ENCODE data around the gene TPCN2.
A peak's percentile ranks its signal among the peaks of the same experiment; 100 is the strongest.

TPCN2 gene

DNA sequence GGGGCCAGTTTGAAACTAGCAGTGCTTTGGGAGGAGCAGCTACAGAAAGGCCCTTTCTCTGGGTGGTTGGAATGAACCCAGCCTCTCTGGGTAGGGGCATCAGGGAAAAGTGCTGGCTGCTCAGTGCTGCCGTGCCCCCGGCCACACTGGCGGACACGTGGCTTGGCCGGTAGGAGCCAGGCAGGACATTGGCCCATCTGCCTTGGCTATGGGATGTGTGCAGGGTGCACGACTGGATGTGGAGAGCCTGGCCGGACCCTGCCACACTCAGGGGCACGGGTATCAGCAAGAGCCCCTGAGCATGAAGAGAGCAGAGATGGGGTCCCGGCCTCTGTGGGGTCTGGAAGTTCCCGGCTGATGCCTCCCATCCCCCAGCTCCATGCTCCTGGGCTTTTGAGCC, 46.6 kb downstream of the TPCN2 start:
- no peak for DNase-seq

DNA sequence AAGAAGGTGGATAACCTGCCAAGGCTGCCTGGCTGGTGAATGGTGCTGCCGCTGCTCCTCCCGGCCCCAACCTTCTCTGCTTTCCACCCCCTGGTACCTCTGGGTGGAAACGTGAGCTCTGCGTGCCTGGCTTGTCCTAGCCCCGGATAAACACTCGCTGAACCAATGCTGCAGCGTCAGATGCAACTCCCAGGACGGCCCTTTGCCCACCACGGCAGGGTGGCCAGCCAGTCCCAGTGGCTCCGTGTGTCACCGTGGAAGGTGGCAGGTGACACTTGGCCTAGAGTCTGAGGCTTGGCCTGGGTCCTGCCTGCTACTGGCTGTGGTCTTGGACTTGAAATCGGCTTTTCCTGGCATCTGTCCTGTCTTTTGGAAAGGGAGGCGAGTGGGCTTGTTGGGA, 47.7 kb downstream of the TPCN2 start:
- no peak for DNase-seq

DNA sequence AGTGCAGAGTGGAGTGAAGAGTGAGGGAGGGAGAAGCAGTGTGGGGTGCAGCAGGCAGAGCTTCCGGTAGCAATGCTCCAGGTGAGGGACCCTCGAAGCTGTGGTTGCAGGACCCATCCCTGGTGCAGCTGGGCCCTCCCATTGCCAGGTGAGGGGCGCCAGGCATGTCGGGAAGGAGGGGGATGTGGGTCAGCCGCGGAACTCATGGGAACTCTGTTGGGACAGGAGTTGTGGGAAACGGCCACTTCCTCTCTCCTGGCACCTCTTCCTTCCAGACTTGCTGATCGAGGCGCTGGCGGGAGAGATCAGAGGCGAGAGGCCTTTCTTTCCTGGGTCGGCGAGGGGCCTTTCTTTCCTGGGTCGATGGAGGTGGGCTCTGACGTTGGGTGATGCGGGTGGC, 48.5 kb downstream of the TPCN2 start:
- DNase-seq: no peak

DNA sequence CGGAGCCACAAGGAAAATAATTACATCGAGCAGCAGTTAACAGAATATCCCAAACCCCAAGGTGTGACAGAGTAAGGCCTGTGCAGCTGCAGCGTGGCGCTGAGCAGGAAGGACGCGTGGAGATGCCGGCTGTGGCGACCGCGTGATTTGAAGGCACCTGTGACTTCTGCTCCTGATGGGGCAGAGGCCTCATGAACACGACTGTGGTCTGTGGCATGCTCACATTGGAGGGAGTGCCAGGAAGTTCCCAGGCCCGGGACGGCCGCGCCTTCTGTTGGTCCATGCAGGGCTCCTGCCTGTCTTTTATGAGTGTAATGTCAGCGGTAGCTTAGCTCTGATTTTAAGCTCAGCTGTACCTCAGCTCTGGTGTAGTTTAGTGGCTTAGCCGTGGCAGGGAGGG, 50.4 kb downstream of the TPCN2 start:
- no peak for DNase-seq

DNA sequence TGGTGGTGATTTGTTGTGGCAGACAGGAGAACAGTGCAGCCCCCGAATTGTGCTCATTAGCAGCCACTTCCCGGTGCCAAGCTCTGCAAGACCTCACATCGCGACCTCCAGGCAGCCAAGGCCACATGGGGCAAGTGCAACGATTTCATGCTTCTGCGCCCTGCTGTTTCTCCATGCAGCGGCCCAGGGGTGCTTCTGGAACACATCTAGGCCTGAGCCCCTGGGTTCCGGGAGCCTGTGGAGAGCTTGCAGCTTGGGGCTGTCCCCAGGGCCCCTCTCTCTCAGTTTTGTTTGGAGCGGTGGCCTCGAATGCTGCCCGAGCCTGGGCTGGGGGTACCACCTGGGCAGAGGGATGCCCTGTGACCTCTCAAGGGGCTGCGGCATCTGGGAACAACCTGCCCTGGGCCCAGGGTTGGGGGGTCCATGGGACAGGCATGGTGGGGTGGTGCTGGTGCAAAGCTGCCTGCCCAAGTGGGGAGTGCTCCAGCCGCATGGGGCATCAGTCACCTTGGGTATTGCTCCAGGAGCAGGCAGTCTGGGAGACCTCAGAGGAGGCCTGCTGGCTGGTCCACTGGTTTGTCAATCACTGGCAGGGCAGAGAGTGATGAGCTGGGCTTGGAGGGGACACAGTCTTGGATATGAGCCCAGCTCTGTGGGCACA, 51.9 kb downstream of the TPCN2 start:
- DNase-seq: no peak

DNA sequence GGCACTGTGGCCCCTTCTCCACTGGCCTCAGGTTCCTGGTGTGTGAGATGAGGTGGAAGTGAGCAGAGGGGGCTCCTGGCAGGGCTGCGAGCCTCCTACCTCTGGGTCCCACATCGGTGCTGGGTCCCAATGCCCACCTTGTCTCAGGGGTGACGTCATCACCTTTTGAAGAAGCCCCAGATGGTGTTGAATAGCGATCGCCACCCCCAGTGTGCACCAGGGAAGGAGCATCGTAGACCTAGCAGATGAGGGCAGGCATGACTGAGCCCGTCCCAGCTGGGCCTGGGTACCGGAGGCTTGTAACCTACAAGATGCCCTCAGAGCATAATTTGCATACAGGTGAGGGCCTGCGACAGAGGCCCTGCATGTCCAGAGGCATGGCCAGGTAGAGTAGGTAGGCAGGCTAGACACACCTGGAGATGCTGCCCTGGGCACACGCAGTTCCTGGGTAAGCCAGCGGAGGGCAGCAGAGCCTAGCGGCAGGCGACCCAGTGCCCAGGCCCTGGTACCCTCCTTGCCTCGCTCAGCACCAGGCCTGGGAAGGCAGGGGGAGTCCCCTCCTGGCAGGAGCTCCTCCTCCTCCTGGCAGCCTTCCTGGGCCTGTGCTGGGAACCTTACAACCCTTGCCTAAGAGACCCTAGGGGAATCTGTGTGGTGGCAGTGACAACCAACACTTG, 52.5 kb downstream of the TPCN2 start:
- DNase-seq: peak; percentile 89

DNA sequence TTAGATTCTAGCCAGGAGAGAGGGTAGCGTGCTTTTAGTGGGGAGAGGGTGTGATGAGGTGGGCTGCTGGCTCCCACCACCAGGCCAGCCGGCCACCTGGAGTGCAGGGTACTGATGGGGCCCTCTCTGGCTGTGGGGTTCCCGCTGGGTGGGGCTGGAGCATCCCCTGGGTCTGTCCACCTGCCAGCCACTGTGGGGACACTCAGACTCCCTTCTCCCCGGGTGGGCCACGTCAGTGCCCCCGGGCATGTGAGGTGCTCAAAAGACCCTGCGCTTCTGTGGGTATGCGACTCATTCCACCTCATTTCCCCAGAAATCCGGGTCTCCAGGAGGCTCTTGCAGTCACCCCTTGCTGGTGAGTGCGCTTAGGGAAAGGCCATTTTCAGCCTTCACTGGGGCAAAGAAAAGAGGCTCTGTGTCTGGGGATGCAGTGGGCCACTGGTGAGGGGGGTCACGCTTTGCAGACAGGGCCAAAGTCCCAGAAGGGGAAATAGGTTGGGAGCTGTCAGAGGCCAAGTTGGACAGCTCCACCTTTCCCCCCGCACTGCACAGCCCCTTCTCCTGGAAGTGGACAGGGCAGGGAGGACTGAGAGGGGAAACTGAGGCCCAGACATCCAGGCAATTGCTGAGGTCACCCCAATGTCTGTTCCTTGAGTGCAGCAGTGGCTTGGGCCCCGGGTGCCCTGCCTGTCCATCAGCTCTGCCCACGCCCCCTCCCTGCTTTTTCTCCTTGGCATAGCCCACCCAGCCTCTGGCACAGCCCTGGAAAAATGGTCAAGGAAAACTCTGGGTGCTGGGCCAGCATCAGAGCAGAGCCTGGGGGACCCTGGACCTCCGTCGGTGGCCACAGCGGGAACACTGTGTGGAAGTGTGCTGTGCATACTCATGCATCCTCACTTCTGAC, 53.3 kb downstream of the TPCN2 start:
- DNase-seq: no peak

DNA sequence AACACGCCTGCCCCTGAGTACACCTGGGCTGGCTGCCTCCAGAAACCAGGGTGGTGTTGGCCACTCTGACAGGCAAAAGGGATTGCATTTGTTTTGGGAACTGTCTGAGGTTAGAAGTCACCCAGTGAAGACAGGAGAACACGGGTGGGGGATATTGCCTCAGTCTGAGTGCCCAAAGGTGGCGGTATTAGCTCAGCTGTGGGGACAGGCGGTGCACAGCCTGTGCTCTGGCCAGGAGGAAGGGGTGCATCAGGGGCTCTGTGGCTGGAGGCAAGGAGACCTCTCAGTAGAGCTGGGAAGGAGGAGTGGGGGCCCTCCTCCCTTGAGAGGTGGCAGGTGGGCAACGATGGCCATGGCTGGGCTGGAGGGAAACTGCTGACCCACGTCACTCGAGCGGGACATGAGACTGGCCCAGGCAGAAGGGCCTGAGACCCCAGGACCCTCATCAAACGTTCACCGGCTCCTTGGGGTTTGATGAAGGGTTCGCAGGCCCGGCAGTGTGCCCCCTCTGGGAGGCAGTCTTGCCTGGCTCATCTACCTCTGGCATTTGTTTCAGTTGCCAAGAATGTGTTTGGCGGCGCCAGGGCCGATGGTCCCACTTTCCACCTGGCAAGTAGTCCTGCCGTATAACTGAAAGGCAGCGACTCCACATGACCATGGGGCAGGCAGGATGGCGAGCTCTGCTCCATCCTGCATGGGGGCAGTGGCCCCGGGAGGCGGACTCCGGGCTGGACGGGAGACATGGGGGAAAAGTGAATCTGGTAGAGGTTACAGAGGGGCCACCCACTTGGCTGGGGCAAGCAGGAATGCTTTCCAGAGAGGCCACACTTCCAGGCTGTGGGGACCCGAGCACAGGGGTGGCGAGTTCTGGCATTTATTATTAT, 54.2 kb downstream of the TPCN2 start:
- peak; percentile 63 for DNase-seq

DNA sequence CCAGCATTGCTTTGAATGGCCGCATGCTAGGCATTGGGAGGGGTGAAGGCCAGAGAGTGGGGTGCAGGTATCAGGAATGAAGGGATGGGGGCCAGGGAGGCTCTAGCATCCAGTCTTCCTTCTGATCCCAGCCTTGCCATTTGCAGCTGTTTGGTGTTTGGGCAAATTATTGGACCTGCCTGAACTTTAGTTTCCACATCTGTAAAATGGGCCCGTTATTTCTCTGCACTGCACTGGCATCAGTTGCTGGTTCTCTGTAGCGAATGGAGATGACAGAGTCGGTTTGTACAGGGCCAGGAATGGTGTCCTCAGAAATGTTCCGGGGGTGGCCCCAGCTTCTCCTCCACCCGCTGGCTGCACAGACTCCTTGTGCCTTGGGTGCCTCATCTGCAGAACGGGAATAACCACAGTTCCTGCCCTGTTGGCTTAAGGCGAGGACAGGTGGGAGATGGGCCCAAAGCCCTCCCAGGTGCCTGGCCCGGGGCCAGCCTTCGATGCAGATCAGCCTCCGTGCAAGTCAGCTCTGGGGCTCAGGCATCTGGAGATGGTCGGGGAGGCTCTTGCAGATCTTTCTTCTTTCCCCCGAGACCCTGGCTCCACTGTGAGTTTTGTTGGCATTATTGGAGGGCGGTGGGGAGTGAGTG, 55.6 kb downstream of the TPCN2 start:
- DNase-seq: no peak

DNA sequence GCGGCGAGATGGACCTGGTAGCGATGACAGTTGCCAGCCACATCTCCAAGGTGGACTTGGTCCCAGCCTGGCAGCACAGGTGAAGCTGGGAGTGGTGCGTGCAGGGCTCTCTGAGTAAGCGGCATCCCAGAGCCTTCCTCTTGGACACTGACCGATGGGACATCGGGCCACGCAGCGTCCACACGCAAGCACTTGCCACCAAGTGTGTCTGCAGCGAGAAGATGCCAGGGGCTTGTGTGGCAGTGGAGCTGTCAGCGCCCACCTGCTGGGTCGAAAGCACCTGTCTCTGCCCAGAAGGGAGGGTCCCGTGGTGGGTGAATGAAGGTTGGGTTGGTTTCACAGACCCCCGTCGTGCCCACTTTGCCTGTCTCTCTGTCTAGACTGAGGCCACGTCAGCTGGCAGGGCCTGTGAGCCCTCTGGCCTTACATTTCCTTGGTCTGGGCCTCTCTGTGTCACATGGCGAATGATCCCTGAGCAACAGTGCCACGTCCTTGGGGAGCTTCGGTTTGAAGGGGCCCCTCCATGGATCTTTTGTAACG, 56.2 kb downstream of the TPCN2 start:
- no peak for DNase-seq

DNA sequence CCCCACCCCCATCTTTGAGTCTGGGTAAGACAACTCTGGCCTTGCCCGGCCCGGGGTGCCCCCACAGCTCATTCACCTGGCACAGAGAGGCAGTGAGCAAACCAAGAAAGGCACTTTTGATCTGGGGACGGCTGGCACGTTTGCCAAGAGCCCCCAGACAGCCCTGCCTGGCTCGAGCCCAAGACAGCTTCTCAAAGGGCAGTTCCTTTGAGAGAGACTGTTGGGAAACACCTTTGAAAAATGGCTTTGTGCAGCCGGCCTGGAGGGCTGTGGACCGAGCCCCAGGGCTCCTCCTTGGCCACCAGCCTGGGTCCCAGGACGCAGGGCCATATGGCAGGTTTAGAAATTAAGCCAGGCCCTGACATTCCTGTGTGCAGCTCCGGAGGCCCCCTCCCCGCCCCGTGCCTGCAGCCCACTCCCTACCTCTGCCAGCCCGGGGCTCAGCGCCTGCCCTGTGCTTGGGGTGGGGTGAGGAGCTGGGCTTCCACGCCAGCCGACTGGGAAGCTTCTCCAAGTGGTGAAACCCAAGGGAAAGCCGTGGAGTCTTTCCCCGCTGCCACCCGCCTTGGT, 56.8 kb downstream of the TPCN2 start:
- DNase-seq: peak; percentile 21

DNA sequence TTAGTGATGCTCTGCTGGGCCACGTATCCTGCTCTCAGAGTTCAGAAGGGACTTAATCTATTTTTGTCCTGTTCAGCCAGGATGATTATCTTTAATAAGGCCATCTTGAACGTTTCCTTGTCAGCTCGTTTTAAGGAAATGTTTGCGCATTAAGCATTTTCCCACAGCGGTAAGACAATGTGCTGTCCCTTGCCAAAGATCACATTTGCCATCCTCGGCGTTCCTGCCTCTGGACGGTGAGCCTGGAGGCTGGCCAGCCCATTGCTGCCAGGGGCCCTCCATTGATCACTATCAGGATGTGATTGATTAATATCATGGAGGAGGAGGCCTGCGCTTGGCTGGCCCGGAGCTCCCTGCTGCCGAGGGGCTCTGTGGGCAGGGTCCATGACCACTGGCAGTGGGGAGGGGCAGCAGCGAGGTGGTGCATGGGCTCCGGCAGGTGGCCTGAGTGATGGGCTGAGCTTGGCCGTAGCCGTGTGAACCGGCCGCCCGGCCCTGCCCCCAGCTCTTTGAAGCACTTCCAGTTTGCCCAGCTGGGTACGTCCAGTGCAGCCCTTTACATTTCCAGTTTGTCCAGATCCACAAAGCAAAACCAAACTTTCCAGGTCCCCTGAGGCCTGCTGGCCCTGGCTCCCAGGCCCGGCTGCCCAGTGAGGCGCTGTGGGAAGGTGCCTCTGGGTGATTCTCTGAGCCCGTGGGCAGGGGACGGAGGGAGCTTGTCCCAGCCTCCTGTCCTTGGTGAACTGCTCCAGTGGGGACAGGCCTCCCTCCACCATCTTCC, 57.5 kb downstream of the TPCN2 start:
- peak; percentile 24 for DNase-seq

DNA sequence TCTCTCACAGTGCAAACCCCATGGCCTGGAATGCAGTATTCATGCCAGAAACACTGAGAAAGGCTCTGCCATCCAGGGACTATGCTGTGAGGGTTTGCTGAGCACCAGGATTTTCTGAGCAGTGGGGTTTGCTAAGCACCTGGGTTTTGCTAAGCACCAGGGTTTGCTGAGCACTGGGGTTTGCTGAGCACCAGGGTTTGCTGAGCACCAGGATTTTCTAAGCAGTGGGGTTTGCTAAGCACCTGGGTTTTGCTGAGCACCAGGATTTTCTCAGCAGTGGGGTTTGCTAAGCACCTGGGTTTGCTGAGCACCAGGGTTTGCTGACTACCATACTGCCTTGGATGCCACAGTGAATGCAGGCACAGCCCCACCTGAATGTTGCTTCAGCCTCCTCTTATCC, 58.7 kb downstream of the TPCN2 start:
- no peak for DNase-seq

DNA sequence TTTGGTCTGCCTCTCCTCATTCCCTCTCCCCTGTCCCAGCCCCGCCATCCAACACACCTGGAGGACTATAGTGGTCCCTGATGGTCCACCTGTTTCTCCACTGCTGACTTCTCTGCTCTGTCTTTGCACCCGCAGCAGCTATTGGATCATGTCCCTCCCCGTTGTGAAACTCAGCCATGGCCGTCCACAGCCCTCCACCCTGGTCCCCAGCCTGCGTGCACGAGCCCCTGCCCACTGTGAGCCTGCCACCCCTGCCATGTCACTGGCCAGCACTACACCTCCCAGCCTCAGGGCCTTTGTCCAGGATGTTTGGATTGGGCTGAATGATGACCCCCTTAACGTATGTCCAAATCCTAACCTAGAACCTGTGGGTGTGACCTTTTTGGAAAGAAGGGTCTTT, 59.3 kb downstream of the TPCN2 start:
- no peak for DNase-seq

DNA sequence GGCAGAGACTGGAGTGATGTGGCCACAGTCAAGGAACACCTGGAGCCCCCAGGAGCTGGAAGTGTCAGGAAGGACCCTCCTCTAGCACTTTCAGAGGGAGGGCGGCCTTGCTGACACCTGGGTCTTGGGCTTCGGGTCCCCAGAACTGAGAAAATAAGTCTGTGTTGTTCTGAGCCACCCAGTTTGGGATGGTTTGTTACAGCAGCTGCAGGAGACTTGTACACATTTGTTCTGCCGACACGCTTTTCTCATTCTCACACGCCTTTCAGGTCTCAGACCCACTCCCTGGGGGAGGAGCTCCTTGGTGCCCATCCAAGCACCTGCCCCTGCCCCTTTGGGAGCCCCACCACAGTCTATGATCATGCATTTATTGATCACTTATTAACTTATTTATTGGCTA, 59.8 kb downstream of the TPCN2 start:
- DNase-seq: no peak

DNA sequence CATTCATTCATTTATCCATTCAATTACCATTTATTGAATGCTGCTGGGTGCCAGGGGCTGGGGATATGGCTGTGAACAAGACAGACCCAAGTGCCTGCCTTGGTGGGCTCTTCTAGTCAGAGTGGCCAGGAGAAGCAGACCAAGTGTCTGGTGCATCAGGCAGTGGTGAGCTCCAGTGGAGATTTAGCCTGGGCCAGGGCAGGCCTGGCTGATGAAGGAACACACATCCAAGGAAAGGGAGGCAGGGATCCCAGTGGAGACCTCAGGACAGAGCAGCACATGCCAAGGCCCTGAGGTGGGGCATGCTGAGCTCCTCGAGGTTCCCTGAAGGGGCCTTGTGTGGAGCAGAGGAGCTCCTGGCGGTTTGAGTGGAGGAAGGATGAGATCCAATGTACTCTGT, 60.4 kb downstream of the TPCN2 start:
- DNase-seq: no peak

DNA sequence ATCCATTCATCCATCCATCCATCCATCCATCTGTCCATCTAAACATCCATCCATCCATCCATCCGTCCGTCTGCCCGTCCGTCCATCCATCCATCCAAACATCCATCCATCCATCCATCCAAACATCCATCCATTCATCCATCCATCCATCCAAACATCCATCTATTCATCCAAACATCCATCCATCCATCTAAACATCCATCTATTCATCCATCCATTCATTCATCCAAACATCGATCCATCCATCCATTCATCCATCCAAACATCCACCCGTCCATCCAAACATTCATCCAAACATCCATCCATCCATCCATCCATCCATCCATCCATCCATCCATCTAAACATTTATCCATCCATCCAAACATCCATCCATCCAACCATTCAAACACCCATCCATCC, 61.7 kb downstream of the TPCN2 start:
- no peak for DNase-seq

DNA sequence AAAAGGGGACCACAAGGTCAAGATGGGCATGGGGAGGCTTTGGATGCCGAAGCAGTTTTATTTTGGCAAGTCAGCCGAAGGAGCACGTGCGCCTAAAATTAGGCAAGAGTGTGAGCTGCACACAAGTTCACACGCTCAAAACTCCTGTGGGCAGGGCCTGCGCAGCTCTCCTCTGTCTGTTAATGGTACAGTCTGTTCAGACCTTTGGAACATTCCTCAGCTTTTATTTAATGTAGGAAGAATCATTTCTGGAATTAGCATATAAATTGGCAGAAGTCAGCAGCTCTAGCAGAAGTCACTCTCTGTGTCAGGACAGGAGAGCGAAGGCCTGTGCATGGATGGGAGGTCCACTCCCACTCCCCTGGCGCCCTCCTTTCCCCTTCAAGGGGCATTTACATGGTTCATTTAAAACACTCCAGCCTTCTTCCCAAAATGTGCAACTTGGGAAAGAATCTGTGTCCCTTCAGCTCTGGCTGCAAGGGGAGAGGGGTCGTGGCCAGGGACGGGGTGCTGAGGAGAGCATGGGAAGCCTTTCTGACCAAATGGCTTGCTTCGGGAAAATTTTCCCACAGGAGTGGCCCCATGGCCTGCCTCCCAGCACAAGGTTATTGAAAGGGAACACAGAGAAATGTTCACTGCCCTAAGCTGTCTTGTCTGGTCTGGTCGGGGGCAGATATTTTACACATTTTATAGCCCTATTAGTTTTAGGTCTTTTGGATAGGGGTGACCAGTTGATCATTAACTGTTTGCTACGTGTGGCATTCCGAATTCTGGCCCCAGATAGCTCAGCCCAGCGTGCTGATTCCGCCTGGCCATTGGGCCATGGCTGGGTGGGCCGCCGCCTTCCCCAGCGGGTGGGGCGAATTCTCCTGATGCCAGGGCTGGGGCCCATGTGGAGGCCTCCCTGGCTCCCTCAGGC, 63.2 kb downstream of the TPCN2 start:
- no peak for DNase-seq

DNA sequence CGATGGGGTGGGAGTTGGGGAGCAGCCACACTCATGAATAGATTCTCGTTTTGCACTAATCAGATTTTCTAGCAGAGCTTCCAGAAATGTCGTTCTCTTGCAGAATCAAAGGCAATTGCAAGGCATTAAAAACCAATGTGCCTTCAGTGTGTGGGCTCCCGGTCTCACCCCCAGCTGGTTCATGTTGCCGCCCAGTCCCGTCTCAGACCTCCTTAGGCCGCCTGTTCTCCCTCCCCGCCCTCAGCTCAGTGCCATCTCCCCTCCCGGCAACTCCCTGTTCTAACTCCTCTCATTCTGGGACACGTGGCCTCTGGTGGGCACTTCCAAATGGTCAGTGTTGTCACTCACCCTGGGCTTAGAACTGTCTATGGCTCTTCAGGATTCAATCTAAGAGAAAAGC, 64.5 kb downstream of the TPCN2 start:
- no peak for DNase-seq

Data from retina (tissue), 1 donor.